ENCODE measurements around the gene SPNS1.
A peak's percentile ranks its signal among the peaks of the same experiment; 100 is the strongest.
"Not testable (repeated sequence)": the region's sequence is repeated elsewhere in the genome, so short reads cannot be mapped to it uniquely, and the experiment has no call there.

SPNS1 gene, protein sequence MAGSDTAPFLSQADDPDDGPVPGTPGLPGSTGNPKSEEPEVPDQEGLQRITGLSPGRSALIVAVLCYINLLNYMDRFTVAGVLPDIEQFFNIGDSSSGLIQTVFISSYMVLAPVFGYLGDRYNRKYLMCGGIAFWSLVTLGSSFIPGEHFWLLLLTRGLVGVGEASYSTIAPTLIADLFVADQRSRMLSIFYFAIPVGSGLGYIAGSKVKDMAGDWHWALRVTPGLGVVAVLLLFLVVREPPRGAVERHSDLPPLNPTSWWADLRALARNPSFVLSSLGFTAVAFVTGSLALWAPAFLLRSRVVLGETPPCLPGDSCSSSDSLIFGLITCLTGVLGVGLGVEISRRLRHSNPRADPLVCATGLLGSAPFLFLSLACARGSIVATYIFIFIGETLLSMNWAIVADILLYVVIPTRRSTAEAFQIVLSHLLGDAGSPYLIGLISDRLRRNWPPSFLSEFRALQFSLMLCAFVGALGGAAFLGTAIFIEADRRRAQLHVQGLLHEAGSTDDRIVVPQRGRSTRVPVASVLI

GRCh38 chr16:28974437-28975157 lies at the start of gene SPNS1:
TSS of gene SPNS1 (plus strand) at chr16:28974778. CDS start at chr16:28975152, 374 bp downstream.
- peaks cover 15% of the 10 kb centered on the region for H3K4me1 ChIP-seq (ENCODE audit: insufficient read depth, low read length)
- no peaks in the 10 kb centered on the region for H3K27me3 ChIP-seq (ENCODE audit: control insufficient read depth in 1 of 2, insufficient read depth in 2 of 2, low read length in 2 of 2)
- H3K27ac ChIP-seq (ENCODE audit: low read depth, low read length): peak within 1 kb of the TSS; percentile 83
- H3K36me3 ChIP-seq (ENCODE audit: insufficient read depth, low read length): peaks cover 16% of the 10 kb centered on the region
- peak within 1 kb of the TSS; percentile 80 for H3K9ac ChIP-seq (ENCODE audit: low read length)
- no peaks in the 10 kb centered on the region for H3K9me3 ChIP-seq (ENCODE audit: low read length)
- H3K4me3 ChIP-seq (ENCODE audit: low read depth in 1 of 2, low read length in 2 of 2): peak within 1 kb of the TSS; percentile 92 to 97

GRCh38 chr16:28925386-28926228 lies 49.0 kb upstream of the SPNS1 start:
- H3K9ac ChIP-seq (ENCODE audit: low read length): peak overlapping the region; percentile 99
- peak overlapping the region; percentile 60 to 82 for H3K4me3 ChIP-seq (ENCODE audit: low read depth in 1 of 2, low read length in 2 of 2)
- peak overlapping the region; percentile 93 for H3K27ac ChIP-seq (ENCODE audit: low read depth, low read length)
- no peaks in the 10 kb centered on the region for H3K27me3 ChIP-seq (ENCODE audit: control insufficient read depth in 1 of 2, insufficient read depth in 2 of 2, low read length in 2 of 2)
- peaks cover 6% of the 10 kb centered on the region for H3K4me1 ChIP-seq (ENCODE audit: insufficient read depth, low read length)
- no peaks in the 10 kb centered on the region for H3K36me3 ChIP-seq (ENCODE audit: insufficient read depth, low read length)
- no peaks in the 10 kb centered on the region for H3K9me3 ChIP-seq (ENCODE audit: low read length)

GRCh38 chr16:28926284-28926683 lies 48.3 kb upstream of the SPNS1 start:
- H3K4me3 ChIP-seq (ENCODE audit: low read depth in 1 of 2, low read length in 2 of 2): peak overlapping the region in 1 of 2 donors; percentile 82
- H3K27ac ChIP-seq (ENCODE audit: low read depth, low read length); H3K4me1 ChIP-seq (ENCODE audit: insufficient read depth, low read length); H3K36me3 ChIP-seq (ENCODE audit: insufficient read depth, low read length); H3K27me3 ChIP-seq (ENCODE audit: control insufficient read depth in 1 of 2, insufficient read depth in 2 of 2, low read length in 2 of 2); H3K9ac ChIP-seq (ENCODE audit: low read length); H3K9me3 ChIP-seq (ENCODE audit: low read length): not testable (repeated sequence)

GRCh38 chr16:28927815-28928214 lies 46.8 kb upstream of the SPNS1 start:
- Histone ChIP-seq H3K4me3 (ENCODE audit: low read depth in 1 of 2, low read length in 2 of 2) (no peak overlapping the region), H3K27me3 (ENCODE audit: control insufficient read depth in 1 of 2, insufficient read depth in 2 of 2, low read length in 2 of 2) (no peaks in the 10 kb centered on the region), H3K4me1 (ENCODE audit: insufficient read depth, low read length) (peaks cover 6% of the 10 kb centered on the region), H3K27ac (ENCODE audit: low read depth, low read length) (no peak overlapping the region), H3K9ac (ENCODE audit: low read length) (no peak overlapping the region), H3K9me3 (ENCODE audit: low read length) (no peaks in the 10 kb centered on the region), H3K36me3 (ENCODE audit: insufficient read depth, low read length) (no peaks in the 10 kb centered on the region)

GRCh38 chr16:28930203-28930602 lies 44.4 kb upstream of the SPNS1 start:
- Histone ChIP-seq H3K9ac (ENCODE audit: low read length) (no peak overlapping the region), H3K36me3 (ENCODE audit: insufficient read depth, low read length) (no peaks in the 10 kb centered on the region), H3K4me1 (ENCODE audit: insufficient read depth, low read length) (no peaks in the 10 kb centered on the region), H3K9me3 (ENCODE audit: low read length) (no peaks in the 10 kb centered on the region), H3K27ac (ENCODE audit: low read depth, low read length) (no peak overlapping the region), H3K27me3 (ENCODE audit: control insufficient read depth in 1 of 2, insufficient read depth in 2 of 2, low read length in 2 of 2) (no peaks in the 10 kb centered on the region), H3K4me3 (ENCODE audit: low read depth in 1 of 2, low read length in 2 of 2) (no peak overlapping the region)

GRCh38 chr16:28930652-28931051 lies 43.9 kb upstream of the SPNS1 start:
- Histone ChIP-seq H3K4me3 (ENCODE audit: low read depth in 1 of 2, low read length in 2 of 2) (no peak overlapping the region), H3K9ac (ENCODE audit: low read length) (no peak overlapping the region), H3K27ac (ENCODE audit: low read depth, low read length) (no peak overlapping the region), H3K36me3 (ENCODE audit: insufficient read depth, low read length) (no peaks in the 10 kb centered on the region), H3K27me3 (ENCODE audit: control insufficient read depth in 1 of 2, insufficient read depth in 2 of 2, low read length in 2 of 2) (no peaks in the 10 kb centered on the region), H3K4me1 (ENCODE audit: insufficient read depth, low read length) (no peaks in the 10 kb centered on the region), H3K9me3 (ENCODE audit: low read length) (no peaks in the 10 kb centered on the region)

DNA sequence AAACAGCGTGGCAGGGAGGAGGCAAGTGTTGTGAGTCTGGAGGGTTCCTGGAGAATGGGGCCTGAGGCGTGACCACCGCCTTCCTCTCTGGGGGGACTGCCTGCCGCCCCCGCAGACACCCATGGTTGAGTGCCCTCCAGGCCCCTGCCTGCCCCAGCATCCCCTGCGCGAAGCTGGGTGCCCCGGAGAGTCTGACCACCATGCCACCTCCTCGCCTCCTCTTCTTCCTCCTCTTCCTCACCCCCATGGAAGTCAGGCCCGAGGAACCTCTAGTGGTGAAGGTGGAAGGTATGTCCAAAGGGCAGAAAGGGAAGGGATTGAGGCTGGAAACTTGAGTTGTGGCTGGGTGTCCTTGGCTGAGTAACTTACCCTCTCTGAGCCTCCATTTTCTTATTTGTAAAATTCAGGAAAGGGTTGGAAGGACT lies 42.8 kb upstream of the SPNS1 start, which contains the start of gene CD19:
Gene CD19 (plus strand): TSS at position 171 of the 425 bp plus-strand sequence. CDS start 30 bp downstream, at position 201.
- Histone ChIP-seq H3K36me3 (ENCODE audit: insufficient read depth, low read length) (no peaks in the 10 kb centered on the region), H3K9me3 (ENCODE audit: low read length) (no peaks in the 10 kb centered on the region), H3K4me3 (ENCODE audit: low read depth in 1 of 2, low read length in 2 of 2) (no peak within 1 kb of the TSS), H3K27me3 (ENCODE audit: control insufficient read depth in 1 of 2, insufficient read depth in 2 of 2, low read length in 2 of 2) (no peaks in the 10 kb centered on the region), H3K27ac (ENCODE audit: low read depth, low read length) (no peak within 1 kb of the TSS), H3K4me1 (ENCODE audit: insufficient read depth, low read length) (no peaks in the 10 kb centered on the region), H3K9ac (ENCODE audit: low read length) (no peak within 1 kb of the TSS)

DNA sequence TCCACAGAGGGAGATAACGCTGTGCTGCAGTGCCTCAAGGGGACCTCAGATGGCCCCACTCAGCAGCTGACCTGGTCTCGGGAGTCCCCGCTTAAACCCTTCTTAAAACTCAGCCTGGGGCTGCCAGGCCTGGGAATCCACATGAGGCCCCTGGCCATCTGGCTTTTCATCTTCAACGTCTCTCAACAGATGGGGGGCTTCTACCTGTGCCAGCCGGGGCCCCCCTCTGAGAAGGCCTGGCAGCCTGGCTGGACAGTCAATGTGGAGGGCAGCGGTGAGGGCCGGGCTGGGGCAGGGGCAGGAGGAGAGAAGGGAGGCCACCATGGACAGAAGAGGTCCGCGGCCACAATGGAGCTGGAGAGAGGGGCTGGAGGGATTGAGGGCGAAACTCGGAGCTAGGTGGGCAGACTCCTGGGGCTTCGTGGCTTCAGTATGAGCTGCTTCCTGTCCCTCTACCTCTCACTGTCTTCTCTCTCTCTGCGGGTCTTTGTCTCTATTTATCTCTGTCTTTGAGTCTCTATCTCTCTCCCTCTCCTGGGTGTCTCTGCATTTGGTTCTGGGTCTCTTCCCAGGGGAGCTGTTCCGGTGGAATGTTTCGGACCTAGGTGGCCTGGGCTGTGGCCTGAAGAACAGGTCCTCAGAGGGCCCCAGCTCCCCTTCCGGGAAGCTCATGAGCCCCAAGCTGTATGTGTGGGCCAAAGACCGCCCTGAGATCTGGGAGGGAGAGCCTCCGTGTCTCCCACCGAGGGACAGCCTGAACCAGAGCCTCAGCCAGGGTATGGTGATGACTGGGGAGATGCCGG lies 42.0 kb upstream of the SPNS1 start:
- Histone ChIP-seq H3K27ac (ENCODE audit: low read depth, low read length) (no peak overlapping the region), H3K9ac (ENCODE audit: low read length) (no peak overlapping the region), H3K9me3 (ENCODE audit: low read length) (no peaks in the 10 kb centered on the region), H3K27me3 (ENCODE audit: control insufficient read depth in 1 of 2, insufficient read depth in 2 of 2, low read length in 2 of 2) (no peaks in the 10 kb centered on the region), H3K36me3 (ENCODE audit: insufficient read depth, low read length) (no peaks in the 10 kb centered on the region), H3K4me1 (ENCODE audit: insufficient read depth, low read length) (no peaks in the 10 kb centered on the region), H3K4me3 (ENCODE audit: low read depth in 1 of 2, low read length in 2 of 2) (no peak overlapping the region)

- H3K4me1 ChIP-seq (ENCODE audit: insufficient read depth, low read length): no peaks in the 10 kb centered on the region
- no peak overlapping the region for H3K4me3 ChIP-seq (ENCODE audit: low read depth in 1 of 2, low read length in 2 of 2)
Measured at GRCh38 chr16:28933171-28933570, 41.4 kb upstream of the SPNS1 start.

DNA sequence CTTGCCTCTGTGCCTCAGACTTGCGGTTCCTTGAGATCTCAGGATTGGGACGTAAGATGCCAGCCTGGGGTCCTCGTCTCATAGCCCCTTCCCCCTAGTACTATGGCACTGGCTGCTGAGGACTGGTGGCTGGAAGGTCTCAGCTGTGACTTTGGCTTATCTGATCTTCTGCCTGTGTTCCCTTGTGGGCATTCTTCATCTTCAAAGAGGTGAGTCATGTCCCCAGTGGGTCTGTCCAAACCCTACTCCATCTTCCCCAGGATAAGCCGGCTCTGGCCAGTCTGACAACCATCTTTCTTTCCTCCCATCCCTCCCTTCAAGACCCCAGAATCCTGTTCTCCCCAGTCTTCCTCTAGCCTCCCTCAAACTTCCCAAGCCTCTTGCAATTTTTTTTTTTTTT lies 39.2 kb upstream of the SPNS1 start:
- H3K4me1 ChIP-seq (ENCODE audit: insufficient read depth, low read length): no peaks in the 10 kb centered on the region
- H3K9me3 ChIP-seq (ENCODE audit: low read length): no peaks in the 10 kb centered on the region
- H3K9ac ChIP-seq (ENCODE audit: low read length): no peak overlapping the region
- H3K4me3 ChIP-seq (ENCODE audit: low read depth in 1 of 2, low read length in 2 of 2): no peak overlapping the region
- H3K27me3 ChIP-seq (ENCODE audit: control insufficient read depth in 1 of 2, insufficient read depth in 2 of 2, low read length in 2 of 2): no peaks in the 10 kb centered on the region
- no peak overlapping the region for H3K27ac ChIP-seq (ENCODE audit: low read depth, low read length)
- no peaks in the 10 kb centered on the region for H3K36me3 ChIP-seq (ENCODE audit: insufficient read depth, low read length)

More at GRCh38 chr16:28933171-28933570, 41.4 kb upstream of the SPNS1 start:
- no peaks in the 10 kb centered on the region for H3K9me3 ChIP-seq (ENCODE audit: low read length)
- no peak overlapping the region for H3K27ac ChIP-seq (ENCODE audit: low read depth, low read length)
- no peak overlapping the region for H3K9ac ChIP-seq (ENCODE audit: low read length)
- no peaks in the 10 kb centered on the region for H3K36me3 ChIP-seq (ENCODE audit: insufficient read depth, low read length)
- H3K27me3 ChIP-seq (ENCODE audit: control insufficient read depth in 1 of 2, insufficient read depth in 2 of 2, low read length in 2 of 2): no peaks in the 10 kb centered on the region
